HG02571 (cell line): ENCODE data around the gene KIF11.
A peak's percentile ranks its signal among the peaks of the same experiment; 100 is the strongest.
"Not testable (repeated sequence)": the region's sequence is repeated elsewhere in the genome, so short reads cannot be mapped to it uniquely, and the experiment has no call there.

Experiments
- ATAC-seq: cut with Tn5 transposase; IDR thresholded peaks from one replicate; pipeline ENCODE4 v1.9.1; 2021; ENCODE audit warnings: mild to moderate bottlenecking, moderate library complexity; ENCODE audit not compliant: unreplicated experiment

Gene KIF11

DNA sequence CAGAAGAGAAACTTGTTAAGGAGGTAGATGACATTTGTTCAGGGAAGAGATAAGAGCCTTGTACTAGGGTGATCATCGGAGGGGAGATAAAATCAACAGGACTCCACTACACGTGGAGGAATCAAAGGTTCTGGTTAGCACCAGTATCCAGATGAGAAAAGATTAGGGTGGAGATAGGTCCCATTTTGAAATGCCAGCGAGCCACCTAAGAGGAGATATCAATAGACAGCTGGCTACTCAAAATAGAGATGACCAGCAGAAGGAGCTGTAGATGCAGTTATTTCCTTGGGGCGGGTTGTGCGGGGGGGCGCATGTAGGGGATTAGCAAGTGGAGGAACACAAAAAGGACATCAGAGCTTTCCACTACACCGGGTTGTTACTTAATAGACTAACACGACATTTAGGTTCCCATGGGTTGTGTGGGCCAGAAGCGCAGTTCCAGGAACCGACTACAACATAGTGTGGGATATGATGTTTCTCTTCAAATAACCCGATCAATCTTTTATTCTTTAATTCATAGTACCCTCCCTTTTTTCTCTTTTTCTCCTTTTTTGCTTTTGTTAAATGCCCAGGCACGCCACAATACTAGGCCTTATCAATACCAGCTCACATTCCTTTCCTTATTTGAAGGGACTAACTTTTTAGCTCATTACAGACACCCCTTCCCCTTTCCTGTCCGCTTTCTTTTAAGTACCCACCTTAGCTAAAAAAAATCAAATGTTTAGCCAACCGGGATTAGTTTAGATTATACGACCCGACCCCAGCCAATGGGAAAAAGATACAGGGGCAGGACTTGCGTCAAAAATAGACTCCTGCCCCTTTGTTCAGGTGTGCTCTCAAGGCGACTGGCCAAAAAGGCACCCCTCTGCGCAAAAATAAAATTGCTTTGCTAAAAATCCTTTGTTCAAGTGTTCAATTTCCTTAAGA, 2.0 kb upstream of the KIF11 start:
- no peak for ATAC-seq

- ATAC-seq, result peak; percentile 72
Measured at GRCh38 chr10:92591550-92592022, 1.3 kb upstream of the KIF11 start.

DNA sequence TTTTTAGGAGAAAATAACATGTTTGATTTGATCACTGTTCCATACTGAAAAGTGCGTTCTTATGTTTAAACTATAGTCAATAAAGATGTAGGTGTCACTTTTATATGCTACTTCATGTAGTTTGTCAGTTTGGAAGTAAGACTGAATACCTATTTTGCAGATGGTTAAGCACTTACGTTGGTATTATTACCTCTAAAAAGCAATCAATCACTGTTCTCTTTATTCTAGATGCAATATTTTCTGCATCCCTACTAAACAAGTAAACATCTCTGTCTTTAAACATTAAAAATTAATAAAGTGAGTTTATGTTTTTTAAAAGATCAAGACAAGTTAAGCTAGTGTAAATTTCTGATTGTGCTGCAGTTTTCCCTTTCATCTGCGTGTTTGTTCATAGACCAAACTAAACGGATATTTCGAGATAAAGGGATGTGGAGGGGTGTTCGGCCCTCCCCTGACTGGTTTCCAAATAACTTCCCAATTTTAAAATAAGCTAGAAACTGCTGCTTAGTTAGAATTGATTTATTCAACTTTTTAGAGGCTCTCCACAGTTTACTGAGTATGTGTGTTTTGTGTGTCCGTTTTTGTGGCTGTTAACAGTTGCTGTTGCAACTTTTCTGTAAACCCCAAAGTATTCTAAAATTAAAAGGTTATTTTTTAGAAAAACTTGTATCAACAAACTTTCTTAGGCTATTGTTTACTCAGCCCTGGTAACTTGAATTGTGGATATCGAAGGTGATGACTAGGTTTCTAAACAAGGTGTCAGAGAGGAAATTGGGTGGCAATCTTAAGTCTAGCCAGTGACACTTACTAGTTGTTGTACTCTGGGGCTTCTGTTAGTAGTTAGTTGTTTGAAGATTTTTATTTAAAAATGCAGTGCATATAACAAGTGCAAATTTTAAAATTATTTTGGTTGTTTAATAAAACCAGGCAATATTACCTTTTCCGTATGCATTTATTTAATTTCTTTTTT, 974 bp downstream of the KIF11 start:
- ATAC-seq, result no peak

DNA sequence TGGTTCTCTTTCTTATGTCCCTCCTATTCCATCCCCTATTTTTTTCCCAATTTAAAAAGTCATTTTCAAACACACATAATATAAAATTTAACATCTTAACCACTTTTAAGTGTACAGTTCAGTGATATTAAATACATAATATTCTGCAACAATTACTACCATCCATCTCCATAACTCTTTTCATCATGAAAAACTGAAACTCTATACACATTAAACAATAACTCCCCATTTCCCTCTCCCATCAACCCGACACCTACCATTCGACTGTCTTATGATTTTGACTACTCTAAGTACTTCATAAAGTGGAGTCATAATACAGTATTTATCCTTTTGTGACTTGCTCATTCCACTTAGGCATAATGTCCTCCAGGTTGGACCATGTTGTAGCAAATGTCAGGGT, 2.6 kb downstream of the KIF11 start:
- ATAC-seq, result no peak

- no peak for ATAC-seq
Measured at GRCh38 chr10:92598321-92598720, 5.4 kb downstream of the KIF11 start.

GRCh38 chr10:92604841-92605240, 11.9 kb downstream of the KIF11 start:
- no peak for ATAC-seq

DNA sequence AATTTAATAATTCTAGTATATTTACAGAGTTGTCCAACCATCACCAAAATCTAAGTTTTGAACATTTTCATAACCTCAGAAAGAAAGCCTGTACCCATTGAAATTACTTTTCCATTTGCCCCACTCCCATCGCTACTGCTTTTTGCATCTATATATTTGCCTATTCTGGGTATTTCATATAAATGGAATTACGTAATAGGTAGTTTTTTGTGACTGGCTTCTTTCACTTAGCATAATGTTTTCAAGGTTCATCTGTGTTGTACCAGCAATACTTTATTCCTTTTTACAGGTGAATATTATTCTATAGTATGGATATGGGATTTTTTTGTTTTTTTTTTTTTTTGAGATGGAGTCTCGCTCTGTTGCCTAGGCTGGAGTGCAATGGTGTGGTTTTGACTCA, 22.6 kb downstream of the KIF11 start:
- ATAC-seq, result no peak

DNA sequence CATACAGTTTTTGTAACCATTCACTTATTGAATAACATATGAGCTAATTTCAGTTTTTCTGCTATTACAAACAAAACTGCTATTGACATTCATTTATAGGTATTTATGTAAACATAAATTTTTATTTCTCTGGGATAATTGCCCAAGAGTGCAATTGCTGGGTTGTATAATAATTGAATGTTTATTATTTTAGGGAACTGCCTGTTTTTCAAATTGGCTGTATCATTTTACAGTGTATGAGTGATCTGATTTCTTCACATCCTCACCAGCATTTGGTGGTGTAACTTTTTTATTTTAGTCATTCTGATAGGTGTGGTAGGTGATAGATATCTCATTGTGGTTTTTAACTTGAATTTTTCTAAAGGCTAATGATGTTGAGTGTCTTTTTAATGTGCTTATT, 26.4 kb downstream of the KIF11 start:
- no peak for ATAC-seq

DNA sequence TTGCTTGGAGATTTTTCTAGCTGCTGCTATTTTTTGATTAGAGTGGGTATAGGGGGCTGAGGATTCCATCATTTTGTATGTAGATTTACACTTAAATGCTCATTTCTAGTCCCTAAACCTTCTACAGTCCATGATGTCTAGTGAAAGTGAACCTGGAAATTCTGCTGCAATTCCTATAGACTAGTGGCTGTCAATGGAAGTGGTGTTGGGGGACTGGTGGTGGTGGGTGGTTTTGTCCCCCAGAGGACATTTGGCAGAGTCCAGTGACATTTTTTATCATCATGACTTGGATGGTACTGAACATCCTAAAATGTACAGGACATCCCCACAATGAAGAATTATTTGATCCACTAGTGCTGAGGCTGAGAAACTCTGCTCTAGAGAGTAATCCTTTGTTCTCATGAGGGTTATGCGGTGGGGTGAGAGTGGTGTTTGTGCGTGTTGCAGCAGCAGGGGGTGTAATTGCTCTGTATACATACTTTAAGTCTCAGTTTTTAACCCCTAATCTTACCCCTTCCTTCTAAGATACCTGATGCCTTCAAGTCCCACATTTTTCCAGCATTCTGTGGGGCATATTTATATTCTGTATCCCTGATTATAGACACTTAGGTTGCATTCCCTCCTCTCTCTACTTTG, 35.0 kb downstream of the KIF11 start:
- no peak for ATAC-seq

- ATAC-seq, result no peak
Measured at GRCh38 chr10:92629945-92630344, 37.0 kb downstream of the KIF11 start.

DNA sequence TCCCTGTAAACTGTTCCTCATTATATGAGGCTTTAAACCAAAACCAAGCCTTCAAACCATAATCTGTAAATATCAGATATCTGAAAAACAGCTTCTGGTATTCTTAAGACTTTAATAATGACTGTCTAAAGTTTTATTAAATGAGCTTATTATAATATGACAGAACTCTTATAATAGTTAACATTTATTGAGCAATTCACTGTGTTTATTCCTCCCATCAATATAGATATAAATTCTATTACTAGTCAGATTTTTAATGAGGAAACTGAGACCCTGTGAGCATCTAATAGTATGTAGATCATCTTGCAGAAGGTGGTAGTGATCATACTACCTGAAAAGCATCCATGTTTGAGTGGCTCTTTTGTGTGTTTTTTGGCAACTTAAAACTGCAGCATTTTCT, 45.1 kb downstream of the KIF11 start:
- no peak for ATAC-seq

DNA sequence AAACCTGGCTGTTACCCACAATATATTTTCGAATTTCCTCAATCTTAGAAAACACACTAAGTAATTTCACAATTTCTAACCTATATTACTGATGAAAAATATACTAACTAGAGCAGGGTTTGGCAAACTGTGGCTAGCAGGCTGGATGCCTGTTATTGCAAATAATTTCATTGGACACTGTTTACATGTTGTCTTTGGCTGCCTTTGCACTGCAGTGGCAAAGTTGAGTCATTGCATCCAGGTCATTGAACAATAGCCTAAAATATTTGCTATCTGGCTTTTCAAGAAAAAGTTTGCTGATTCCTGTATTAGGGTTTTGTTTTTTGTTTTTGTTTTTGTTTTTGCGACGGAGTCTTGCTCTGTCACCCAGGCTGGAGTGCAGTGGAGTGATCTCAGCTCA, 47.2 kb downstream of the KIF11 start:
- no peak for ATAC-seq

DNA sequence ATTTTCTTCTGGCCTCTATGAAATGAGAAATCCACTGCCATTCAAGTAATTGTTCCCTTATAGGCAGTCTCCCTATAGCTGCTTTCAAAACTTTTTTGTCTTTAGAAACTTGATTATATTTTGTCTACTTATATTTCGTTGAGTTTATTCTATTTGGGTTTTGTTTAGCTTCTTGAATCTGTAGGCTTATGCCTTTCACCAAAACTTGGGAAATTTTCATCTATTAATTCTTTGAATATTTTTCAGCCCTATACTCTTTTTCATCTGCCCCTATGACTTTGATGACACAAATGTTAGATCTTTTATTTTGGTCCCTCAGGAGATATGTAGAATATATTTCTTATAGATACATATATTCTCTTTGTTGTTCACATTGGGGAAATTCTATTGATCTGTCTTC, 48.6 kb downstream of the KIF11 start:
- ATAC-seq, result no peak

- ATAC-seq, result no peak
Measured at GRCh38 chr10:92644921-92645320, 52.0 kb downstream of the KIF11 start.

DNA sequence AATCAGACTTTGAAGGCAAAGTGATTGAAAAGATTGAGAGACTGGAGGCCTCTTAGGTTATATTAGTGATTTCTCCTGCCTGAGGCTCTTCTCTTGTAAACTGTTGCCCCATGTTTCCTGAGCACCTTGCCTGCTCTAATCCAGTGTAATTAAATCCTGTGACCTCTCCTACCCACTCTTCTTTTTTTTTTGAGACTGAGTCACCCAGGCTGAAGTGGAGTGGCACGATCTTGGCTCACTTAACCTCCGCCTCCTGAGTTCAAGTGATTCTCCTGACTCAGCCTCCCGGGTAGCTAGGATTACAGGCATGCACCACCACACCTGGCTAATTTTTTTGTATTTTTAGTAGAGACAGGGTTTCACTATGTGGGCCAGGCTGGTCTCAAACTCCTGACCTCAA, 57.9 kb downstream of the KIF11 start:
- ATAC-seq, result not testable (repeated sequence)

- no peak for ATAC-seq
Measured at GRCh38 chr10:92655426-92655825, 62.5 kb downstream of the KIF11 start.

DNA sequence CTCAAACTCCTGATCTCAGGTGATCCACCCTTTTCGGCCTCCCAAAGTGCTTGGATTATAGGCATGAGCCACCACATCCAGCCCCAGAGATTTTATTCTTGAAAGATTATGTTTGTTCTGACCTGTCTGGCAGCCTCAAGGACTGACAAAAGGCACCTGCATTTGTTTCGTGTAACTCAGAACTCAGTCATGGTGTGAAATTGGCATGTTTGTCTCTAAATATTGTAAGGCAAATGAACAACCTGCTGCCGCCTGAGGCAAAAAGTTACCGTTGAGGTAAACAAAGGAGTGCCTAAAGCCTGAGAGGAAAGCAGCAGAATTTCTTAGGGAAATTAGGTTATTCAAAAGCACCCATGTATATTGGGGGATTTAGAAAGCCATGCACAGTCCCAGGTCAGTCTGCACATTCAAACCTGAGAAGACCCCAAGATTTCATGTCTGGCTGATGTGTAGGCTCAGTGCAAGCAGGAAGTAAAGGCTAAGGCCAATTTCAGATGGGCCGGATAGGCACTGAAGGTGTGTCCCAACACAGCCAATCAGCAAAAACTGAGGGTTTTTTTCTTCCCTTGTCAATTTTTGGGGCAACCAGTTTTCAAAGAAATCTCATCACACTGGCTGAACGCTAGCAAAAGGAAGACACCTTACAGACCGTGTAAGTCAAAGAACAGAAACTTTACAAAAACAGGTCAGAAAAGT, 63.5 kb downstream of the KIF11 start:
- no peak for ATAC-seq

DNA sequence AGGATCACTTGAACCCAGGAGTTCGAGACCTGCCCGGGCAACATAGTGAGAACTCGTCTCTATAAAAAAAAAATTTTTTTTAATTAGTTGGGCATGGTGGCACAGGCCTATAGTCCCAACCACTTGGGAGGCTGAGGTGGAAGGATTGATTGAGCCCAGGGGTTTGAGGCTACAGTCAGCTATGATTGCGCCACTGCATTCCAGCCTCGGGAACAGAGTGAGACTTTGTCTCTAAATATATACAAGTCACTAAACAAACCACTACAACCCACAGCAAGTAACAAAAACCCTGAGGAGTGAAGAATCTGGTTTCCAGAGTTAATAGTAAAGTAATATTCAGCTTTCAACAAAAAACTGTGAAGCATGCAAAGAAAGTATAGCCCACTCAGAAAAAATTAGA, 64.1 kb downstream of the KIF11 start:
- ATAC-seq, result no peak

DNA sequence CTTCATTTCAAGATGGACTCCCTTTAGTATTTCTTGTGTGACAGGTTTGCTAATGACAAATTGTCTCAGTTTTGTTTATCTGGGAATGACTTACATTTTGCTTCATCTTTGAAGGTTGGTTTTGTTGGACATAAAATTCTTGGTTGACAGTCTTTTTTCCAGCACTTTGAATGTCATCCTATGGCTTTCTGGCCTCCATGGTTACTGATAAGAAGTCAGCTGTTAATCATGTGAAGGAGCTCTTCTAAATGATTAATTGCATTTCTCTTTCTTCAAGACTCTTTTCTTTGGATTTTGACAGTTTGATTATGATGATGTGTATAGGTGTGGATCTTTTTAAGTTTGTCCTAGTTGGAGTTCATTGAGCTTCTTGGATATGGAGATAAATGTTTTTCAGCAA, 69.9 kb downstream of the KIF11 start:
- no peak for ATAC-seq

DNA sequence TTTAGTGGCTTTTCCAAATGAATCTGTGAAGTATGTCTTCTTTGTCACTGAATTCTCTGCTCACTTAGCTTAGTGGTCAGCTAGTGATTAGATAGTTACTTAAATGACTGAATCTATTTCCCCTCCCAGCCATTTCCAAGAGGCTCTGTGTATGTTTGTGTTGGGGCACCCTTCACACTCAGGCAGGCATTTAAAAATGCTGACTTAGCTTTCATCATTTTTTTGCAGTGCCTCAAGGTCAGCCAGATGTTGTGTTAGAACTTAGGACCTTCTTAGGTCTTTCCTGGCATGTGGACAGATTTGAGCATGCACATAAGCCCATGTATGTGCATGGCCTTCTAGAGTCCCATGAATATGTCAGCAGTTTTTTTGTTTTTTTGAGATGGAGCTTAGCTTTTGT, 71.4 kb downstream of the KIF11 start:
- no peak for ATAC-seq

GRCh38 chr10:92667078-92667477, 74.1 kb downstream of the KIF11 start:
- no peak for ATAC-seq
